ENCODE data around the gene OR5AN1. TPM values are rescaled to one million over a fixed set of nuclear protein-coding genes. Genes with fewer than 3 reads are reported as not detected.

The OR5AN1 gene
- total and polyA plus RNA-seq, 2 donors from 2014 or later, result not detected

GRCh38 chr11:59401262-59401552 is 42.5 kb downstream of the OR5AN1 start:
- intact Hi-C loops (cut with DNase I), result no loop called here
- no peak for TF ChIP-seq CTCF (IDR thresholded peaks at IDR 0.05; ENCODE audit: borderline replicate concordance, extremely low read depth, insufficient read depth)
- no peaks in the 10 kb centered on the region for H3K36me3 ChIP-seq (ENCODE audit: control insufficient read depth in 2 of 3, insufficient read depth in 3 of 3, low read length in 3 of 3)

GRCh38 chr11:59403546-59403945 is 44.9 kb downstream of the OR5AN1 start:
- intact Hi-C loops (cut with DNase I), result no loop called here
- FAIRE-seq, result no peak
- Histone ChIP-seq H3K9ac (ENCODE audit: low read length in 3 of 3) (no peak overlapping the region), H3K9me3 (ENCODE audit: control insufficient read depth in 2 of 3, insufficient read depth in 1 of 3, low read length in 3 of 3) (peaks cover 0 to 2% (median 0%) of the 10 kb centered on the region in 3 donors), H3K27me3 (ENCODE audit: control insufficient read depth, insufficient read depth, low read length) (no peaks in the 10 kb centered on the region), H3K27ac (ENCODE audit: low read depth in 2 of 2, low read length in 2 of 2) (no peak overlapping the region), H3K4me3 (ENCODE audit: low read length in 3 of 3) (no peak overlapping the region), H3K36me3 (ENCODE audit: control insufficient read depth in 2 of 3, insufficient read depth in 3 of 3, low read length in 3 of 3) (no peaks in the 10 kb centered on the region), H3K4me1 (ENCODE audit: control insufficient read depth in 2 of 3, insufficient read depth in 2 of 3, low read depth in 1 of 3, low read length in 3 of 3) (no peaks in the 10 kb centered on the region)
- no peak for DNase-seq
- no peak for TF ChIP-seq CTCF (IDR thresholded peaks at IDR 0.05; ENCODE audit: borderline replicate concordance, extremely low read depth, insufficient read depth)

More at GRCh38 chr11:59401262-59401552, 42.5 kb downstream of the OR5AN1 start:
- no peak for FAIRE-seq
- H3K4me3 ChIP-seq (ENCODE audit: low read length in 3 of 3), result no peak overlapping the region
- H3K9me3 ChIP-seq (ENCODE audit: control insufficient read depth in 2 of 3, insufficient read depth in 1 of 3, low read length in 3 of 3), result peaks cover 0 to 2% (median 0%) of the 10 kb centered on the region in 3 donors
- H3K9ac ChIP-seq (ENCODE audit: low read length in 3 of 3), result no peak overlapping the region
- no peak overlapping the region for H3K27ac ChIP-seq (ENCODE audit: low read depth in 2 of 2, low read length in 2 of 2)
- H3K27me3 ChIP-seq (ENCODE audit: control insufficient read depth, insufficient read depth, low read length), result no peaks in the 10 kb centered on the region
- H3K4me1 ChIP-seq (ENCODE audit: control insufficient read depth in 2 of 3, insufficient read depth in 2 of 3, low read depth in 1 of 3, low read length in 3 of 3), result no peaks in the 10 kb centered on the region
- DNase-seq, result no peak

- TF ChIP-seq CTCF (IDR thresholded peaks at IDR 0.05; ENCODE audit: borderline replicate concordance, extremely low read depth, insufficient read depth), result no peak
These were observed 55.0 kb downstream of the OR5AN1 start for GRCh38 chr11:59413646-59414045.

GRCh38 chr11:59415111-59415510 is 56.4 kb downstream of the OR5AN1 start:
- no peak for FAIRE-seq

More at GRCh38 chr11:59413646-59414045, 55.0 kb downstream of the OR5AN1 start:
- Histone ChIP-seq H3K36me3 (ENCODE audit: control insufficient read depth in 2 of 3, insufficient read depth in 3 of 3, low read length in 3 of 3) (no peaks in the 10 kb centered on the region), H3K27me3 (ENCODE audit: control insufficient read depth, insufficient read depth, low read length) (no peaks in the 10 kb centered on the region), H3K4me3 (ENCODE audit: low read length in 3 of 3) (no peak overlapping the region), H3K9me3 (ENCODE audit: control insufficient read depth in 2 of 3, insufficient read depth in 1 of 3, low read length in 3 of 3) (peaks cover 0 to 15% (median 0%) of the 10 kb centered on the region in 3 donors), H3K9ac (ENCODE audit: low read length in 3 of 3) (no peak overlapping the region), H3K4me1 (ENCODE audit: control insufficient read depth in 2 of 3, insufficient read depth in 2 of 3, low read depth in 1 of 3, low read length in 3 of 3) (no peaks in the 10 kb centered on the region), H3K27ac (ENCODE audit: low read depth in 2 of 2, low read length in 2 of 2) (no peak overlapping the region)
- no peak for DNase-seq
- intact Hi-C loops (cut with DNase I), result no loop called here
- FAIRE-seq, result no peak

More at GRCh38 chr11:59415111-59415510, 56.4 kb downstream of the OR5AN1 start:
- no peaks in the 10 kb centered on the region for H3K4me1 ChIP-seq (ENCODE audit: control insufficient read depth in 2 of 3, insufficient read depth in 2 of 3, low read depth in 1 of 3, low read length in 3 of 3)
- TF ChIP-seq CTCF (IDR thresholded peaks at IDR 0.05; ENCODE audit: borderline replicate concordance, extremely low read depth, insufficient read depth), result no peak
- no peak overlapping the region for H3K27ac ChIP-seq (ENCODE audit: low read depth in 2 of 2, low read length in 2 of 2)
- no peaks in the 10 kb centered on the region for H3K36me3 ChIP-seq (ENCODE audit: control insufficient read depth in 2 of 3, insufficient read depth in 3 of 3, low read length in 3 of 3)
- peaks cover 0 to 3% (median 0%) of the 10 kb centered on the region in 3 donors for H3K9me3 ChIP-seq (ENCODE audit: control insufficient read depth in 2 of 3, insufficient read depth in 1 of 3, low read length in 3 of 3)
- H3K27me3 ChIP-seq (ENCODE audit: control insufficient read depth, insufficient read depth, low read length), result no peaks in the 10 kb centered on the region
- intact Hi-C loops (cut with DNase I), result no loop called here
- no peak overlapping the region for H3K4me3 ChIP-seq (ENCODE audit: low read length in 3 of 3)
- DNase-seq, result no peak
- no peak overlapping the region for H3K9ac ChIP-seq (ENCODE audit: low read length in 3 of 3)

Measured in kidney (tissue), 14 donors.